Thyroid gland (tissue), 4 donors: Measurements from ENCODE around the gene PATJ. TPM values are rescaled to one million over a fixed set of nuclear protein-coding genes. Genes with fewer than 3 reads are reported as not detected.

ENCODE experiments used
- DNase-seq, 2 donors: peaks; one replicate each; pipeline ENCODE4 v3.0.0-alpha.2; 2019
- H3K27ac ChIP-seq, 3 donors: fragments of 200-600 bp; sonication (generic); 1 replicate in 2 of 3; 2 replicates in 1 of 3; pipeline ENCODE4 v1.5.1; 2016 to 2019; ENCODE audit warnings: mild to moderate bottlenecking in 1 of 3, moderate library complexity in 1 of 3
- H3K27me3 ChIP-seq: fragments of 200-600 bp; sonication (generic); one replicate; pipeline ENCODE4 v1.5.1; 2019
- H3K36me3 ChIP-seq, 2 donors: fragments of 200-600 bp; sonication (generic); one replicate each; pipeline ENCODE4 v1.5.1; 2016 to 2019
- H3K4me1 ChIP-seq, 2 donors: fragments of 200-600 bp; sonication (generic); one replicate each; pipeline ENCODE4 v1.5.1; 2017 to 2019
- H3K4me3 ChIP-seq, 3 donors: fragments of 200-600 bp; sonication (generic); replicated peaks in 1 of 3; 1 replicate in 2 of 3; 2 replicates in 1 of 3; pipeline ENCODE4 v1.5.1; 2016; ENCODE audit warnings: mild to moderate bottlenecking in 1 of 3
- H3K9me3 ChIP-seq: fragments of 200-600 bp; sonication (generic); one replicate; pipeline ENCODE4 v1.5.1; 2017
- POLR2A ChIP-seq, 2 donors: fragments of 450-650 bp; IDR thresholded peaks; one replicate each; pipeline ENCODE4 v1.6.1; 2017; ENCODE audit warnings: antibody characterized with exemption in 2 of 2, mild to moderate bottlenecking in 2 of 2, moderate library complexity in 1 of 2
- WGBS, 2 donors: methylation state at CpG; one replicate each; pipeline ENCODE4 v1.1.5; 2017; 5-methylcytosine and 5-hydroxymethylcytosine counted together
- intact Hi-C: fragments of 100-400 bp; cut with DNase I; formaldehyde crosslinking; loops from one replicate; pipeline ENCODE4 v1.15.1; 2023
- total RNA-seq, 4 donors: library from RNA; depleted of rRNA; stranded (reverse); fragments of >200 nt; gene quantifications; one replicate each; pipeline ENCODE4 v1.2.3, GENCODE V29; 2016
- TF ChIP-seq, protein P1 (sequence below), 6 experiments: fragments of 200-600 bp in 3 of 6; fragments of 450-650 bp in 3 of 6; sonication (generic) in 3 of 6; IDR thresholded peaks; one replicate each; pipeline ENCODE4 v1.5.1; 2016 to 2019; ENCODE audit warnings: antibody characterized with exemption in 6 of 6, mild to moderate bottlenecking in 2 of 6, inconsistent platforms in 1 of 6, moderate library complexity in 1 of 6

The PATJ gene
- total RNA-seq, 4 donors from 2014 or later, result 94.7 to 221 (median 119) TPM

- Histone ChIP-seq H3K27me3 (no peaks in the 10 kb centered on the region), H3K4me3 (no peak overlapping the region), H3K36me3 (peaks cover 3 to 9% of the 10 kb centered on the region in 2 donors), H3K4me1 (peaks cover 0 to 8% of the 10 kb centered on the region in 2 donors), H3K9me3 (no peaks in the 10 kb centered on the region), H3K27ac (no peak overlapping the region)
- no peak for TF ChIP-seq POLR2A (IDR thresholded peaks at IDR 0.05)
- TF ChIP-seq, protein P1, sequence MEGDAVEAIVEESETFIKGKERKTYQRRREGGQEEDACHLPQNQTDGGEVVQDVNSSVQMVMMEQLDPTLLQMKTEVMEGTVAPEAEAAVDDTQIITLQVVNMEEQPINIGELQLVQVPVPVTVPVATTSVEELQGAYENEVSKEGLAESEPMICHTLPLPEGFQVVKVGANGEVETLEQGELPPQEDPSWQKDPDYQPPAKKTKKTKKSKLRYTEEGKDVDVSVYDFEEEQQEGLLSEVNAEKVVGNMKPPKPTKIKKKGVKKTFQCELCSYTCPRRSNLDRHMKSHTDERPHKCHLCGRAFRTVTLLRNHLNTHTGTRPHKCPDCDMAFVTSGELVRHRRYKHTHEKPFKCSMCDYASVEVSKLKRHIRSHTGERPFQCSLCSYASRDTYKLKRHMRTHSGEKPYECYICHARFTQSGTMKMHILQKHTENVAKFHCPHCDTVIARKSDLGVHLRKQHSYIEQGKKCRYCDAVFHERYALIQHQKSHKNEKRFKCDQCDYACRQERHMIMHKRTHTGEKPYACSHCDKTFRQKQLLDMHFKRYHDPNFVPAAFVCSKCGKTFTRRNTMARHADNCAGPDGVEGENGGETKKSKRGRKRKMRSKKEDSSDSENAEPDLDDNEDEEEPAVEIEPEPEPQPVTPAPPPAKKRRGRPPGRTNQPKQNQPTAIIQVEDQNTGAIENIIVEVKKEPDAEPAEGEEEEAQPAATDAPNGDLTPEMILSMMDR (IDR thresholded peaks at IDR 0.05), result no peak
- DNase-seq, result no peak
- intact Hi-C loops, result no loop called here
- 95 to 97% methylated on average over 7 of the region's 7 CpGs for WGBS, 2 donors
These were observed 304.6 kb downstream of the PATJ start for GRCh38 chr1:62046927-62047326.

DNA sequence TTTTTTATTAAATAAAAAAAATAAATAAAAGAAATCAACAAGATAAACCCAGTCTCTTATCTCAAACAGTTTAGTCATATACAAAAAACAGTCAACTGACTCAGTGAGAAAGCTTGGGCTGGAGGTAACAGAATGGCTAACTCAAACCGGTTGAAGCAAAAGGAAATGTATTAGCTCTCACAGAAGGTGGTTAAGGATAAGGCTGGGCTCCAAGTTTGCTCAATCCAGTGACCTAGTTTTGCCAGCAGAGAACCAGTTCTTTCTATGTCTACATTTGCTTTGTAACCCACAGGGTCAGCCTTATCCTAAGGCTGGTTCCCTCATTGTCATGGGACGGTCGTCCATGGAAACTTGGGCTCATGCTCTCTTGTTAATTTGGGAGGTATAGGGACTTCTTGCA, 307.9 kb downstream of the PATJ start:
- no peak for TF ChIP-seq POLR2A (IDR thresholded peaks at IDR 0.05)
- TF ChIP-seq, protein P1 (IDR thresholded peaks at IDR 0.05), result no peak
- intact Hi-C loops, result no loop called here
- Histone ChIP-seq H3K4me1 (peaks cover 0 to 7% of the 10 kb centered on the region in 2 donors), H3K27me3 (no peaks in the 10 kb centered on the region), H3K9me3 (no peaks in the 10 kb centered on the region), H3K4me3 (no peak overlapping the region), H3K27ac (no peak overlapping the region), H3K36me3 (peaks cover 3 to 9% of the 10 kb centered on the region in 2 donors)
- WGBS, 2 donors, result 82 to 90% methylated on average over 3 of the region's 3 CpGs
- no peak for DNase-seq

DNA sequence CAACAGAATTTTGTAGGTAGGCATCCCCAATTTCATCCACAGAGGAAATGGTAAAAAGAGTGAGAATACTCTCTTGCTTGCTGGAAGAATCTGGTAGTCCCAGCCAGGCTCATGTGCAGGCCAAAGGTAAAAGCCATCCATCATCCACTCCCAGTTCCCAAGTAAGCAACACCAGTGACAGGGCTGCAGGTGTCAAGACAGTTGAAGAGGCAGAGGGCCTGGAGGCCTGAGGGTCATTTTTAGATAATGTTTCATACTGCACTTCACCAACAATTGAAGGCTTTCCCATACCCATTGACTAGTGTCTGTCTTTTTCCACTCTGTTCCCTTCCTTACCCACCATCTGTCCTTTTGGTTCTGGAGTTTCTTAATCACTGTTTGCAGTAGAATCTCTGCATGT, 310.7 kb downstream of the PATJ start:
- no peak for TF ChIP-seq POLR2A (IDR thresholded peaks at IDR 0.05)
- TF ChIP-seq, protein P1 (IDR thresholded peaks at IDR 0.05), result no peak
- H3K4me1 ChIP-seq, result no peaks in the 10 kb centered on the region
- no peak overlapping the region for H3K27ac ChIP-seq
- no peaks in the 10 kb centered on the region for H3K27me3 ChIP-seq
- peaks cover 3 to 9% of the 10 kb centered on the region in 2 donors for H3K36me3 ChIP-seq
- no peak for DNase-seq
- H3K9me3 ChIP-seq, result no peaks in the 10 kb centered on the region
- intact Hi-C loops, result no loop called here
- H3K4me3 ChIP-seq, result no peak overlapping the region

- intact Hi-C loops, result no loop called here
- H3K27ac ChIP-seq, result no peak overlapping the region
- H3K4me1 ChIP-seq, result no peaks in the 10 kb centered on the region
- no peaks in the 10 kb centered on the region for H3K9me3 ChIP-seq
- H3K4me3 ChIP-seq, result no peak overlapping the region
- H3K27me3 ChIP-seq, result no peaks in the 10 kb centered on the region
- 90% methylated on average over 1 of the region's 1 CpG for WGBS, 2 donors
- H3K36me3 ChIP-seq, result peaks cover 3 to 9% of the 10 kb centered on the region in 2 donors
- DNase-seq, result no peak
- TF ChIP-seq POLR2A (IDR thresholded peaks at IDR 0.05), result no peak
- TF ChIP-seq, protein P1 (IDR thresholded peaks at IDR 0.05), result no peak
These were observed 311.9 kb downstream of the PATJ start for GRCh38 chr1:62054188-62054587.

DNA sequence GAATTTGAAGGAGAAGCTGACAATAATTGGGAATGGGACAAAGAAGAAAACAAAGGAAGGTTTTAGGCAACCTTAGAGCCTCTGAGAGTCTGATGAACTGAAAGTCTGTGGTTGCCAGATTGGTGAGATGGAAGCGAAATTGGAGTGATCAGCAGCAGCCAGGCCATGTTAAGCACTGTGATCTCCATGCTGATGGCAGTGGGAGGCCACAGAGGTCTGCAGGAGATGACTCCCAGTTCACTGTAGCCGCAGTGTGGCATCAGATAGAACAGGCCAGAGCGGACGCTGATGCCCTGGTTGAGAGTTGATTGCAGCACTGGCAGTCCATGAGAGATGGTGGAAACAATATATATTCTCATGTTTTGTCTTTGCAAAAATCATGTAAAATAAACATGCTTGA, 314.9 kb downstream of the PATJ start:
- Histone ChIP-seq H3K27me3 (no peaks in the 10 kb centered on the region), H3K27ac (no peak overlapping the region), H3K4me3 (no peak overlapping the region), H3K9me3 (no peaks in the 10 kb centered on the region), H3K4me1 (no peaks in the 10 kb centered on the region), H3K36me3 (no peaks in the 10 kb centered on the region)
- 96 to 97% methylated on average over 4 of the region's 4 CpGs for WGBS, 2 donors
- intact Hi-C loops, result no loop called here
- DNase-seq, result no peak
- TF ChIP-seq POLR2A (IDR thresholded peaks at IDR 0.05), result no peak
- TF ChIP-seq, protein P1 (IDR thresholded peaks at IDR 0.05), result no peak
